GM19099 (cell line): ENCODE measurements around the gene MTOR.

ENCODE experiments used
- POLR2A ChIP-seq: IDR thresholded peaks from 3 replicates; pipeline ENCODE4 v1.6.1; 2011; ENCODE audit warnings: low read depth; ENCODE audit not compliant: insufficient read length; ENCODE audit errors: extremely low read depth

MTOR gene

GRCh38 chr1:11182884-11183283 is 79.5 kb downstream of the MTOR start:
- no peak for TF ChIP-seq POLR2A

DNA sequence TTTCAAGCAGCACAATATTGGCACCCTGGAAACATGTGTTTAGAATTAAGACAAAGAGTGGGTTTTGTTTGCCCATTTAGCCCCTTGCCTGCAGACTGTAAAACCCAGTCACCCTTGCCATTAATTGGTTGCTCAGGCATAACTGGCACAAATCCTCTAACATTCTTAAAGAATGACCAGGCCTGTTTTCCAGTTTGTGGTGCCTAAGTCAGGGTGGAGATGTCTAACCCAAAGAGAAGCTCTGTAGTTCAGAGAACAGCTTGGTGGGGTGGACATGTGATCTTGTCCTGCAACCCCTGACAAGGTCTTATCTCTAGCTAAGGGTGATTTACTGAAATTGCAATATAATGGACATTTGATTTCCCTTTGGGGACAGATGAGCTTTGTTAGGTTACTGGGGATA is 82.0 kb downstream of the MTOR start:
- no peak for TF ChIP-seq POLR2A

GRCh38 chr1:11179125-11179524 is 83.2 kb downstream of the MTOR start:
- no peak for TF ChIP-seq POLR2A

DNA sequence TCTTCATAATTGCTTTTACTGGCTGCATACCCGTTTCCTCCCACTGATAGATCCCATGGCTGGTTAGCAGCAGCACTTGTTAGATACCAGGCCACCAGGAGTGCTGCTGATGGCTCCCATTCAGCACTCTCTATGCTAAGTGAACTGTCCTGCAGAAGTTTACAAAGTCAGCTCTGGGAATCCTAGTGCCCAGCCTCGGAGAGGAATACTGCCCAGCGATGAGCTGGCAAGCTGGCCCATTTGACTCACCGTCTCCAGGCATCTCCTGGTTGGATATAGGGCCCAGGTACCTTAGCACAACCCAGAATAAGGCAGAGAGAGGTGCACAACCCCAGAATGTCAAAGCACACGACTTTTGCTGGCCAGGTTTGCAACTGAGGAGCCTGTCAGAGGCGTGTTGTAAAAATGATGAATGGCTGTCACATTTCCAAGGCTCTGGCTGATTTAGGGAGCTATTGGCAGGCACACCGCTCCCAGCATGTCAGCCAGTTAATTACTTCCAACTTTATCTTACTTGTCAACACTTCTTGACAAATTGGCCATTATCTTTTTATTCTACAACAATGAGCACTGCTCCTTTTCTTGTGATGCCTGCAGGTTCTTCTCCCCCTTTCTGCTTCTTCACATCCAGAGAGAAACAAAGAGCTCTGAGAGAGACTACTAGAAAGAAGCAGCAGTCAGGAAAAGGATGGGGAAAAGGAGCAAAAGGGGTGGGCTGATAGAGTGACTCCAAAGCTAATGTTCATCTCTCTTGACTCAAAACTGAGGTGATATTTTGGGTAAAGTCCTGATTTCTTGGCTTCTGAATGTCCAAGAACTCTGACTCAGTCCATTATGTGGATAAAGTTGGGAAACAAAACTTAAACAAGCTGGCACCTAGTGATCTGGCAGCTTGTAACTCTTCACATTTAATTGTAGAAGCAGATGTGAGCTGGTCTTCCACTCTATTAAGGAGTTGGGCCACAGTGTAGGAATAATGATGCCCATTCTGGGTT is 84.0 kb downstream of the MTOR start:
- TF ChIP-seq POLR2A = no peak

DNA sequence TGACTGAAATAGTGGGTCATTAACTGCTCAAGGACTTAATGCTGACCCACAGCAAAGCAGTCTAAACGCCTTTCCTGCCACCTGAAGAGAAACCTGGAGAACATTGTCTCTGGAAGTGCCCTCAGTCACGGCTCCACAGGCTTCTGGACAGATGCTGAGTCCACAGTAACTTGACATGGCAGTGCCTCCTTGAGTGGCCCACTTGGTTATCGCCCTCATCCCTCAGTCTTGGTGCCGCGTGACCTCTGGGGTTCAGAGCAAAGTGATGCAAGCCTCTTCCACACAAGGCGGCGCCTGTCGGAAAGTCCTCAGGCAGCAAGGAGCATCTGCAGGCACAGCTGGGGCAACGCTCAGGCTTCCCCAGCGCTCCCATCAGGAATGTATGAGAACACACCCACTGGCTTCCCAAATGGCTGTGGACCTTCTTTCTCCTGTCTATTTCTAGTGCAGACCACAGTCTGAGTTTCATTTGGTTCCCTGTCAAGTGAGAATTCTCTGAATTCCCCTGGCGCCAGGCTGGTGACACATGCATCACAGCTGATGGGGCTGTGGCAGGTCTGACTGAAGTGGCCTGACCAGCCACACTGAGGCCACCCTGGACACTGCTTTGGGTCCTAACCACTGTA is 86.2 kb downstream of the MTOR start:
- no peak for TF ChIP-seq POLR2A

DNA sequence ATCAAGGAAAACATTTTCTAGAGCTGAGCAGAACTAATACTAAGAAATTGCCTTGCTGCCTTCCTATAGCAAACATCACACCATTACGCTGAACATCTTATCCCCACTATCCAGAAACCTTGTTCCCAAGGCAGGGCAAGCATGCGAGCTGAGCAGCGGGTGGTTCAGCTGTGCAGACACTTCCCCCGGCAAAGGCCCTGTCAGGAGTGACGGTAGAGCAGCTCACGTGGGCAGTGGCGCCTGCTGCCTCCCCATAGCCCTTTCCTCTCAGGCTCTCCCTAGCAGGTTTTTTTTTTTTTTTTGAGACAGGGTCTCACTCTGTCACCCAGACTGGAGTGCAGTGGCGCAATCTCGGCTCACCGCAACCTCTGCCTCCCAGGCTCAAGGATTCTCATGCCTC is 86.9 kb downstream of the MTOR start:
- no peak for TF ChIP-seq POLR2A

GRCh38 chr1:11174261-11174942 is 87.9 kb downstream of the MTOR start:
- no peak for TF ChIP-seq POLR2A

- no peak for TF ChIP-seq POLR2A
These were observed 92.2 kb downstream of the MTOR start for GRCh38 chr1:11170102-11170501.

- TF ChIP-seq POLR2A = no peak
These were observed 93.1 kb downstream of the MTOR start for GRCh38 chr1:11169202-11169601.

DNA sequence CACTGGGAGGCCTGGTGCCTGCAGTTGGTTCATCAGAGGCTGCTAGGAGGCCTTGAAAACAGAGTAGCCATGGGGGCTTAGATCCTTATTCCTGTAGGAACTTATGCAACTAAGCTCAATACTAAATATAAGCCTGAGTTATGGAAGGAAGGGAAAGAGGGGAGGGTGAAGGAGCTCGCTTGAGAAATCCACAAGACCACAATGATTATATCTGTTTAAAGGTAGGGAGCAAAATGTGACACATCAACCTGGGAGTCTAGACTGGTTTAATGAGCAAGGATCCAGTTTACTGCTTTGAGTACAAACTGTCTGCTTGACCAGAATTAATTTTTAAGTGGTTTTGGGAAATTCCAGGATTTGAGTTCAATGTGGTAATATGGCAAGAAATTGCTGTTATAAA is 93.6 kb downstream of the MTOR start:
- TF ChIP-seq POLR2A = no peak

DNA sequence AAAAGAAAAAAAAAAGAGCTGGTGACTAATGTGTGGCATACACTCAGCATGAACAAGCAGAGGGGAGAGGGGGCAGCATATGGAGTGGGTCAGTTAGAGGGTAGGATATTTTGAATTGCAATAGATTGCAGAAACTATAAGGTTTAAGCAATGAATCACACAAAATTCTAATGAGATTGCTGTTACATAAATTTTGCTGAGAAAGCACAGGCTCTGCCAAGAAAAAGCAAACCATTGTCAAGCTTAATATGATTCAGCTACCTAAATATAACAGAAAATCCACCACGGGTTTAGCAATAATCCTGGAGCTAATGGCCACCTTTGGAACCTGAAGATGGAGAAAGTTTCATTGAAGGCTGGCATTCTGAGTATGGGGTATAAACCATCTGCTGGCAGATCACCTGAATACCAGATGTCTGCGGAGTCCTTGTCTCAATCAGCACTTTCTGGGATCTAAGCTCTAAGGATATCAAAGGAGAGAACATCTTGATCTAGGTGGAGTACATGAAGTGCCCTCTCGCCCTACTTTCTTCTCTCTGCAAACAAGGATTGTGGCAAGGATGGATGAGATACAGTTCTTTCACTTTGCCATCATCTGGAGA is 103.5 kb downstream of the MTOR start:
- no peak for TF ChIP-seq POLR2A

GRCh38 chr1:11158291-11158690 is 104.1 kb downstream of the MTOR start:
- no peak for TF ChIP-seq POLR2A

- TF ChIP-seq POLR2A = no peak
These were observed 104.5 kb downstream of the MTOR start for GRCh38 chr1:11157867-11158266.

DNA sequence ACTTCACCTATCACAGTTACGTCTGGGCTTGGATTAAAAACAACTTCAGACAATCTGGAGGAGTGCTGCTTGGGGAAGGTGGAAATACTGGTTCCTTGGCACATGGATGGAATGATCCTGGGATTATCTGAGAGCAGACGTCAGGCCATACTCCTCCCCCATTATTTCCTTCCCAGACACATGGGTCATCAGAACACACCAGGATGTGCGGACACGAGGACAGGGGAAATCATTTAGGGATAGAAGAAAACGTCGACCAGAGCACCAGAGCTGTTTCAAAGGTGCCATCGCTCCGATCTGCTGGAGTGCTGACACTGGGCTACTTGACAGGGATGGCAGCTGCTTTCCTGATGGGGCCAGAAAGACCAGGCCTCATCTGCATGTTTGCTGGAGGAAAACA is 105.0 kb downstream of the MTOR start:
- no peak for TF ChIP-seq POLR2A

- no peak for TF ChIP-seq POLR2A
These were observed 105.4 kb downstream of the MTOR start for GRCh38 chr1:11156963-11157362.
